ENCODE results near the gene OR10G6.

- TF ChIP-seq CTCF (IDR thresholded peaks at IDR 0.05) (no peak), REST (IDR thresholded peaks at IDR 0.05; ENCODE audit: insufficient read depth in 1 of 2, low read depth in 2 of 2, low read length in 1 of 2) (no peak), TCF7L2 (IDR thresholded peaks at IDR 0.05; ENCODE audit: low read depth, low read length) (no peak)
These were observed 15.7 kb downstream of the OR10G6 start for GRCh38 chr11:123979311-123979710.

Data from Panc1 (cell line).